Tibial nerve (tissue), 4 donors: ENCODE measurements around the gene ATP1A1. TPM values are rescaled to one million over a fixed set of nuclear protein-coding genes. Genes with fewer than 3 reads are reported as not detected.

Experiments
- DNase-seq, 2 donors: peaks; one replicate each; pipeline ENCODE4 v3.0.0-alpha.2; 2019; ENCODE audit warnings: low spot score in 2 of 2
- H3K27ac ChIP-seq, 4 donors: fragments of 200-600 bp; sonication (generic) in 3 of 4; one replicate each; pipeline ENCODE4 v1.5.1; 2017 to 2019; ENCODE audit warnings: mild to moderate bottlenecking in 1 of 4
- H3K27me3 ChIP-seq, 2 donors: fragments of 200-600 bp; sonication (generic) in 1 of 2; one replicate each; pipeline versions ENCODE4 v1.5.1 to v1.6.0; 2017 to 2019
- H3K36me3 ChIP-seq, 3 donors: fragments of 200-600 bp; sonication (generic); one replicate each; pipeline ENCODE4 v1.5.1; 2018 to 2019
- H3K4me1 ChIP-seq, 4 donors: fragments of 200-600 bp; sonication (generic) in 3 of 4; one replicate each; pipeline ENCODE4 v1.5.1; 2017 to 2019
- H3K4me3 ChIP-seq, 4 donors: fragments of 200-600 bp; sonication (generic) in 3 of 4; one replicate each; pipeline ENCODE4 v1.5.1; 2017 to 2019; ENCODE audit warnings: mild to moderate bottlenecking in 1 of 4, moderate library complexity in 1 of 4
- H3K9me3 ChIP-seq, 4 donors: fragments of 200-600 bp; sonication (generic) in 3 of 4; one replicate each; pipeline ENCODE4 v1.5.1; 2017 to 2019
- CTCF ChIP-seq, 5 experiments: fragments of 200-600 bp in 3 of 5; fragments of 450-650 bp in 2 of 5; sonication (generic) in 3 of 5; IDR thresholded peaks; one replicate each; pipeline ENCODE4 v1.5.1; 2016 to 2019; ENCODE audit warnings: antibody characterized with exemption in 5 of 5, mild to moderate bottlenecking in 3 of 5, moderate library complexity in 2 of 5
- EP300 ChIP-seq, 2 donors: sonication (generic); formaldehyde crosslinking; IDR thresholded peaks; one replicate each; pipeline ENCODE4 v1.6.1; 2017; ENCODE audit warnings: antibody characterized with exemption in 2 of 2, mild to moderate bottlenecking in 1 of 2
- POLR2A ChIP-seq, 2 donors: fragments of 450-650 bp; IDR thresholded peaks; one replicate each; pipeline ENCODE4 v1.6.1; 2017; ENCODE audit warnings: antibody characterized with exemption in 2 of 2, mild to moderate bottlenecking in 2 of 2, moderate library complexity in 2 of 2
- WGBS, 2 donors: methylation state at CpG; one replicate each; pipeline ENCODE4 v1.1.5; 2018; 5-methylcytosine and 5-hydroxymethylcytosine counted together
- total RNA-seq, 4 donors: library from RNA; depleted of rRNA; stranded (reverse); fragments of >200 nt; gene quantifications; one replicate each; pipeline ENCODE4 v1.1.0, GENCODE V29; 2016

Gene ATP1A1
- total RNA-seq, 4 donors from 2014 or later = 226 to 325 (median 267) TPM

GRCh38 chr1:116331523-116331922, 41.5 kb upstream of the ATP1A1 start:
- DNase-seq = no peak
- H3K4me1 ChIP-seq = no peaks in the 10 kb centered on the region
- TF ChIP-seq POLR2A (IDR thresholded peaks at IDR 0.05) (no peak), CTCF (IDR thresholded peaks at IDR 0.05) (no peak), EP300 (IDR thresholded peaks at IDR 0.05) (no peak)
- no peak overlapping the region for H3K27ac ChIP-seq
- WGBS, 2 donors = 91 to 97% methylated on average over 3 of the region's 3 CpGs
- H3K9me3 ChIP-seq = no peaks in the 10 kb centered on the region
- no peaks in the 10 kb centered on the region for H3K36me3 ChIP-seq
- no peak overlapping the region for H3K4me3 ChIP-seq
- H3K27me3 ChIP-seq = no peaks in the 10 kb centered on the region

GRCh38 chr1:116332451-116332850, 40.6 kb upstream of the ATP1A1 start:
- Histone ChIP-seq H3K4me3 (no peak overlapping the region), H3K4me1 (no peaks in the 10 kb centered on the region), H3K36me3 (no peaks in the 10 kb centered on the region), H3K27ac (no peak overlapping the region), H3K9me3 (no peaks in the 10 kb centered on the region), H3K27me3 (no peaks in the 10 kb centered on the region)
- WGBS, 2 donors = 45 to 48% methylated on average over 3 of the region's 3 CpGs
- TF ChIP-seq EP300 (IDR thresholded peaks at IDR 0.05) (no peak), CTCF (IDR thresholded peaks at IDR 0.05) (no peak), POLR2A (IDR thresholded peaks at IDR 0.05) (no peak)
- DNase-seq = no peak

GRCh38 chr1:116333171-116334014, 39.7 kb upstream of the ATP1A1 start:
- 94% methylated on average over 5 of the region's 5 CpGs for WGBS, 2 donors
- Histone ChIP-seq H3K4me1 (no peaks in the 10 kb centered on the region), H3K27ac (no peak overlapping the region), H3K27me3 (no peaks in the 10 kb centered on the region), H3K9me3 (no peaks in the 10 kb centered on the region), H3K36me3 (no peaks in the 10 kb centered on the region), H3K4me3 (no peak overlapping the region)
- TF ChIP-seq POLR2A (IDR thresholded peaks at IDR 0.05) (no peak), CTCF (IDR thresholded peaks at IDR 0.05) (no peak), EP300 (IDR thresholded peaks at IDR 0.05) (no peak)
- no peak for DNase-seq

DNA sequence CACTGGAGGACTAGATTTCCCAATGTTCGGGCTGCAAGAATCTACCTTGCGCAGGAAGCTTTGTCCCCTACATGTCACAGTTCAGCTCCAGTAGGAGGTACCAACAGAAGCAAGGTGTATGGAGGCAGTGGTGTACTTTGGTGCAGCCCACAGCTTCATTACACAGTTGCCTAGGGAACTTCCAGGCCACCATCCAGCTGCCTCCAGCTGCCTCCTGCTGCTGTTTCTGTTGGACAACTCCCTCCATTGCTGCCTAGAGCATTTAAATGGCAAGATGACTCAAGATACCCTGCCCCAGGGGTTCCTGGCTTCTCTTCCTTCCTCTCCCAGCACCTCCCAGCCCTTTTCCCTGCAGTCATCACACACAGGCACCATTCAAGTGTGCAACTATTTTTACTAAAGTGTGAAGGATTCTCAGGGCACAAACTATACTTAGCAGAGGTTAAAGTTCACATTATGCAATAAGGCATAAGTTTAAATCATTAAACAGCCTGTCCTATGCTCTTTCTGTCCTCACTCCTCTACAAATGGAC, 39.0 kb upstream of the ATP1A1 start:
- Histone ChIP-seq H3K4me3 (no peak overlapping the region), H3K9me3 (no peaks in the 10 kb centered on the region), H3K36me3 (no peaks in the 10 kb centered on the region), H3K4me1 (no peaks in the 10 kb centered on the region), H3K27me3 (no peaks in the 10 kb centered on the region), H3K27ac (no peak overlapping the region)
- whole genome bisulfite sequencing, 2 donors = 96 to 100% methylated on average over 2 of the region's 2 CpGs
- TF ChIP-seq EP300 (IDR thresholded peaks at IDR 0.05) (no peak), CTCF (IDR thresholded peaks at IDR 0.05) (no peak), POLR2A (IDR thresholded peaks at IDR 0.05) (no peak)
- no peak for DNase-seq

GRCh38 chr1:116334868-116335635, 38.0 kb upstream of the ATP1A1 start:
- no peaks in the 10 kb centered on the region for H3K27me3 ChIP-seq
- no peak overlapping the region for H3K4me3 ChIP-seq
- DNase-seq = no peak
- H3K4me1 ChIP-seq = no peaks in the 10 kb centered on the region
- no peaks in the 10 kb centered on the region for H3K9me3 ChIP-seq
- no peak overlapping the region for H3K27ac ChIP-seq
- 64 to 66% methylated on average over 9 of the region's 9 CpGs for WGBS, 2 donors
- no peaks in the 10 kb centered on the region for H3K36me3 ChIP-seq
- TF ChIP-seq EP300 (IDR thresholded peaks at IDR 0.05) (no peak), POLR2A (IDR thresholded peaks at IDR 0.05) (no peak), CTCF (IDR thresholded peaks at IDR 0.05) (no peak)
